NT2/D1 (cell line): Measurements from ENCODE around the gene CYP2W1.

Experiments
- DNase-seq: peaks from one replicate; pipeline ENCODE4 v3.0.0-alpha.2; 2011; ENCODE audit warnings: low read depth, low spot score
- H3K27me3 ChIP-seq: 2 replicates; pipeline ENCODE4 v1.6.0; 2011; ENCODE audit warnings: mild to moderate bottlenecking; ENCODE audit not compliant: insufficient read length, insufficient read depth
- H3K36me3 ChIP-seq: 2 replicates; pipeline ENCODE4 v1.6.1; 2011; ENCODE audit warnings: mild to moderate bottlenecking, low read length, mixed read lengths; ENCODE audit not compliant: insufficient read depth, insufficient read length
- H3K4me1 ChIP-seq: 2 replicates; pipeline ENCODE4 v1.5.1; 2011; ENCODE audit not compliant: insufficient read depth, insufficient read length
- H3K4me3 ChIP-seq: 2 replicates; pipeline ENCODE4 v1.5.1; 2011; ENCODE audit warnings: low read depth; ENCODE audit not compliant: insufficient read length
- H3K9ac ChIP-seq: 2 replicates; pipeline ENCODE4 v1.6.0; 2011; ENCODE audit warnings: low read depth; ENCODE audit not compliant: insufficient read length
- H3K9me3 ChIP-seq: 2 replicates; pipeline ENCODE4 v1.5.1; 2011; ENCODE audit warnings: mild to moderate bottlenecking, low read length; ENCODE audit not compliant: insufficient read depth
- SUZ12 ChIP-seq: IDR thresholded peaks from 2 replicates; pipeline ENCODE4 v1.6.1; 2011; ENCODE audit not compliant: insufficient read length, insufficient read depth; ENCODE audit errors: extremely low read depth
- YY1 ChIP-seq: IDR thresholded peaks from 2 replicates; pipeline ENCODE4 v1.6.1; 2011; ENCODE audit not compliant: insufficient read length, insufficient read depth
- ZNF274 ChIP-seq: IDR thresholded peaks from 2 replicates; pipeline ENCODE4 v1.6.1; 2011; ENCODE audit warnings: mild to moderate bottlenecking, low read depth, low read length

The CYP2W1 gene

DNA sequence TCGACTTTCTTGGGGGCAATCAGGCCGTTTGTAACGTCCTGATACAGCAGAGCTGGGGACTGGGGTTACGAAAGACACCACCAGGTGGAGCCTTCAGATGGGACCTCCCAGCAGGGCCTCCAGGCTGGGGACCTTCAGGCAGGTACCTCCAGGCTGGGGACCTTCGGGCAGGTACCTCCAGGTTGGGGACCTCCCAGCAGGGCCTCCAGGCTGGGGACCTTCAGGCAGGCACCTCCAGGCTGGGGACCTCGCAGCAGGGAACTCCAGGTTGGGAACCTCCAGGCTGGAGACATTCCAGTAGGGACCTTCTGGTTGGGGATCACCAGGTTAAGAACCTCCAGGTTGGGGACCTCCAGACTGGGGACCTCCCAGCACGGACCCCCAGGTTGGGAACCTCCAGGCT, 37.9 kb downstream of the CYP2W1 start:
- Histone ChIP-seq H3K9me3 (peaks cover 5% of the 10 kb centered on the region; the same call in 1 of the 2 replicates), H3K36me3 (peaks cover 76% of the 10 kb centered on the region), H3K4me3 (no peak overlapping the region), H3K4me1 (peaks cover 28% of the 10 kb centered on the region), H3K9ac (no peak overlapping the region), H3K27me3 (no peaks in the 10 kb centered on the region)
- no peak for DNase-seq
- TF ChIP-seq ZNF274 = no peak
- no peak for TF ChIP-seq YY1
- TF ChIP-seq SUZ12 = no peak

DNA sequence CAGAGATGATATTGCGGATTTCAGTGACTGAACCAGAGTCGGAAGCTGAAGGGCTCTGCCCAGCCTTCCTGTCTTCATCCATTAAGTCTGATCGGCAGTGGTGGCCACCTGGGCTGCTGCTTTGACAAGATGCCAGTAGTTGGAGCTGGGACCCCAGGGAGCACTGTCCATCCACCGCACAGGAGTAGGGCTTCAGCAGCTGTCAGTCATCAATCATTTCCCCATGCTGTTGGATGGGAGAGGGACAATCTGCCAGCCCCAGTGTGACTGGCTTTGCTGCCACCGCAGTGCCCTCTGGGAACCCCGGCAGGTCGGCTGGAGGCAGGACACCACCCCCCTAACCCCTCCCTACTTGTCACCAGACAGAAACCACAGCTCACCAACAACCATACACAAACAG, 38.4 kb downstream of the CYP2W1 start:
- peaks cover 27% of the 10 kb centered on the region for H3K4me1 ChIP-seq
- no peak for DNase-seq
- H3K4me3 ChIP-seq = no peak overlapping the region
- H3K9ac ChIP-seq = no peak overlapping the region
- TF ChIP-seq YY1 (no peak), SUZ12 (no peak), ZNF274 (no peak)
- no peaks in the 10 kb centered on the region for H3K27me3 ChIP-seq
- H3K36me3 ChIP-seq = peaks cover 81% of the 10 kb centered on the region
- peaks cover 5% of the 10 kb centered on the region; the same call in 1 of the 2 replicates for H3K9me3 ChIP-seq

- Histone ChIP-seq H3K27me3 (peaks cover 5% of the 10 kb centered on the region), H3K9ac (no peak overlapping the region), H3K4me1 (peaks cover 23% of the 10 kb centered on the region), H3K4me3 (no peak overlapping the region), H3K36me3 (peaks cover 86% of the 10 kb centered on the region), H3K9me3 (peaks cover 5% of the 10 kb centered on the region; the same call in 1 of the 2 replicates)
- no peak for DNase-seq
- TF ChIP-seq ZNF274 (no peak), SUZ12 (no peak), YY1 (no peak)
These were observed 39.0 kb downstream of the CYP2W1 start for GRCh38 chr7:1021931-1022330.

GRCh38 chr7:1022356-1022755, 39.4 kb downstream of the CYP2W1 start:
- Histone ChIP-seq H3K27me3 (peaks cover 7% of the 10 kb centered on the region), H3K4me1 (peaks cover 23% of the 10 kb centered on the region), H3K4me3 (no peak overlapping the region), H3K36me3 (peaks cover 82% of the 10 kb centered on the region), H3K9me3 (peaks cover 5% of the 10 kb centered on the region; the same call in 1 of the 2 replicates), H3K9ac (no peak overlapping the region)
- DNase-seq = no peak
- TF ChIP-seq ZNF274 (no peak), SUZ12 (no peak), YY1 (no peak)

DNA sequence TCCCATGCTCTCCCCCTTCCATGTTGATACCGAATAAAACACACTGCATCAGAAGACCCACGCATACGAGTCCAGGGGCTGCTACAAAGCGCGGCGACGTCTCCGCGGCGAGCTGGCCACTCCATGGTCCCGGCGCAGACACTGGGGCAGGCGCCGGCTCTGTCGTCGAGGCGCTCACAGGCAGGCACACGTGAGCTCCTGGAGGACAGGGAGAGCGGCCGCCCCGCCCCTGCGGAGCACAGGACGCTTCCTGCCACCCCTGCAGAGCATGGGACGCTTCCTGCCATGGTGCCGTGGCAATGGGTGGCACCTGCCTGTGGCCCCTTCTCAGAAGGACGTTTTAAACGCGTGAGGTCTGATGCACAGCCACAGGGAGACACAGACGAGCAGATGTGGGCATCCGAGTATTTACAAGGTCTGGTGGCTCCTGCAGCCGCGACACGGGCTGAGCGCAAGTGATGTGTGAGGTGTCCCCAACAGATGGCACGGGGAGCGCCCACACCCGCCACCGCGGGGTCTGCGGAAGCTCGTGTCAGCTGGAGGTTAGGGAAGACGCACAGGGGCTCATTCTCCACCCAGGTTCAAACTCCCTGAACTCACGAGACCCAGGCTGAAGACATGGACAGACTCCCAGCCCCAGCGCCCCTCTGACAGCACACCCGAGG, 40.0 kb downstream of the CYP2W1 start:
- Histone ChIP-seq H3K36me3 (peaks cover 79% of the 10 kb centered on the region), H3K4me3 (no peak overlapping the region), H3K9me3 (peaks cover 5% of the 10 kb centered on the region; the same call in 1 of the 2 replicates), H3K9ac (no peak overlapping the region), H3K4me1 (peaks cover 23% of the 10 kb centered on the region), H3K27me3 (peaks cover 9% of the 10 kb centered on the region)
- TF ChIP-seq YY1 (no peak), ZNF274 (no peak), SUZ12 (no peak)
- no peak for DNase-seq

GRCh38 chr7:1024331-1024841, 41.4 kb downstream of the CYP2W1 start:
- no peak overlapping the region for H3K4me3 ChIP-seq
- TF ChIP-seq SUZ12 (no peak), ZNF274 (no peak), YY1 (no peak)
- peak overlapping the region; percentile 21 for H3K9ac ChIP-seq
- H3K4me1 ChIP-seq = peaks cover 26% of the 10 kb centered on the region
- peaks cover 9% of the 10 kb centered on the region for H3K27me3 ChIP-seq
- no peak for DNase-seq
- peaks cover 67% of the 10 kb centered on the region for H3K36me3 ChIP-seq
- peaks cover 5% of the 10 kb centered on the region; the same call in 1 of the 2 replicates for H3K9me3 ChIP-seq

GRCh38 chr7:1024876-1025742, 42.1 kb downstream of the CYP2W1 start:
- H3K4me3 ChIP-seq = no peak overlapping the region
- H3K4me1 ChIP-seq = peaks cover 31% of the 10 kb centered on the region
- H3K9me3 ChIP-seq = peaks cover 5% of the 10 kb centered on the region; the same call in 1 of the 2 replicates
- DNase-seq = no peak
- peaks cover 9% of the 10 kb centered on the region for H3K27me3 ChIP-seq
- peaks cover 59% of the 10 kb centered on the region for H3K36me3 ChIP-seq
- peak overlapping the region; percentile 61 for H3K9ac ChIP-seq
- no peak for TF ChIP-seq SUZ12
- TF ChIP-seq YY1 = no peak
- no peak for TF ChIP-seq ZNF274
